K562 (cell line): ENCODE results near the gene MRPS35. TPM values are rescaled to one million over a fixed set of nuclear protein-coding genes. Genes with fewer than 3 reads are reported as not detected.

Source experiments
- ATAC-seq: fragments of 200-7000 bp; cut with Tn5 transposase; 3 replicates; pipeline ENCODE4 v1.9.1; 2020; ENCODE audit warnings: moderate library complexity
- BruUV-seq: library from RNA; stranded (reverse); fragments of 400-500 nt; replicated peaks from 2 replicates; lab custom pipeline; 2021; lab: Mats Ljungman, UMichigan
- CTCF ChIA-PET: fragments of 300-600 bp; formaldehyde crosslinking; extraction: SDS; loops from one replicate; lab custom pipeline; 2021; ENCODE audit warnings: low intra/inter-chr PET ratio; lab: Yijun Ruan, JAX
- POLR2A ChIA-PET: fragments of 300-600, 350-650 bp; sonication (Branson Sonifier 250); formaldehyde crosslinking; extraction: SDS; loops from one replicate; lab custom pipeline; 2021; ENCODE audit warnings: antibody characterized with exemption, inconsistent platforms; lab: Yijun Ruan, JAX
- DNase-seq, 4 experiments: peaks; one replicate each; pipeline versions ENCODE4 v3.0.0 to v3.0.0-alpha.2; 2011 to 2018; ENCODE audit warnings: low spot score in 3 of 4, mixed read lengths in 3 of 4; ENCODE audit errors: extremely low read depth in 1 of 4
- FAIRE-seq: peaks from 2 replicates; lab custom pipeline; 2011; peaks lifted over from hg19 to GRCh38; lab: Jason Lieb, UNC
- H2AFZ ChIP-seq: 2 replicates; pipeline ENCODE4 v1.6.0; 2011; ENCODE audit warnings: low read depth, low read length, control low read depth, inconsistent platforms
- H3K27ac ChIP-seq: fragments of 200-600 bp; 3 replicates; pipeline ENCODE4 v1.8.0; 2011; ENCODE audit warnings: low read depth, mild to moderate bottlenecking, control low read depth, inconsistent platforms, low read length, moderate library complexity, mixed read lengths; ENCODE audit errors: extremely low read depth
- H3K27me3 ChIP-seq, 2 experiments: fragments of 300-600 bp in 1 of 2; 2 replicates in 1 of 2; 3 replicates in 1 of 2; pipeline versions ENCODE4 v1.6.0 to v1.8.0; 2011; ENCODE audit warnings: inconsistent platforms in 2 of 2, low read length in 2 of 2, mild to moderate bottlenecking in 1 of 2, mixed read lengths in 1 of 2, moderate library complexity in 1 of 2; ENCODE audit not compliant: control insufficient read depth in 2 of 2, insufficient read depth in 2 of 2
- H3K36me3 ChIP-seq: fragments of 300-600 bp; 3 replicates; pipeline ENCODE4 v1.8.0; 2011; ENCODE audit warnings: mild to moderate bottlenecking, low read length, inconsistent platforms; ENCODE audit not compliant: control insufficient read depth, insufficient read depth
- H3K4me1 ChIP-seq, 2 experiments: fragments of 200-600 bp in 1 of 2; replicated peaks in 1 of 2; 2 replicates in 1 of 2; 3 replicates in 1 of 2; pipeline versions ENCODE4 v1.5.1 to v1.8.0; 2011; ENCODE audit warnings: inconsistent platforms in 2 of 2, low read length in 2 of 2, mild to moderate bottlenecking in 1 of 2, mixed read lengths in 1 of 2, moderate library complexity in 1 of 2; ENCODE audit not compliant: control insufficient read depth in 2 of 2, insufficient read depth in 2 of 2
- H3K4me2 ChIP-seq: 2 replicates; pipeline ENCODE4 v1.6.1; 2011; ENCODE audit warnings: low read length, control low read depth, inconsistent platforms, mixed read lengths; ENCODE audit not compliant: insufficient read depth
- H3K4me3 ChIP-seq: fragments of 200-600 bp; sonication (generic), shearing (Covaris generic); 2 replicates; pipeline ENCODE4 v1.5.1; 2016; ENCODE audit warnings: control low read depth, inconsistent platforms
- H3K79me2 ChIP-seq: fragments of 200-600 bp; 3 replicates; pipeline ENCODE4 v1.8.0; 2011; ENCODE audit warnings: low read length, inconsistent platforms; ENCODE audit not compliant: control insufficient read depth, insufficient read depth
- H3K9ac ChIP-seq, 2 experiments: 2 replicates each; pipeline versions ENCODE4 v1.6.0 to v1.6.1; 2011; ENCODE audit warnings: low read depth in 2 of 2, low read length in 2 of 2, control low read depth in 1 of 2, inconsistent platforms in 1 of 2, mild to moderate bottlenecking in 1 of 2, mixed read lengths in 1 of 2; ENCODE audit not compliant: insufficient read depth in 1 of 2
- H3K9me1 ChIP-seq: one replicate; pipeline ENCODE4 v1.6.0; 2011; ENCODE audit warnings: inconsistent platforms, mild to moderate bottlenecking, low read length, moderate library complexity; ENCODE audit not compliant: control insufficient read depth, insufficient read depth
- H3K9me3 ChIP-seq: replicated peaks from 2 replicates; pipeline ENCODE4 v1.5.1; 2011; ENCODE audit warnings: low read depth, low read length, inconsistent platforms; ENCODE audit not compliant: control insufficient read depth, insufficient read depth
- H4K20me1 ChIP-seq: replicated peaks from 2 replicates; pipeline ENCODE4 v1.6.1; 2011; ENCODE audit warnings: low read length, inconsistent platforms, mixed read lengths; ENCODE audit not compliant: control insufficient read depth, insufficient read depth
- AFF1 ChIP-seq, 2 experiments: fragments of 450-650 bp; IDR thresholded peaks; 2 replicates each; pipeline ENCODE4 v1.6.1; 2018; ENCODE audit warnings: mild to moderate bottlenecking in 2 of 2, low read depth in 1 of 2; ENCODE audit not compliant: partially characterized antibody in 2 of 2
- FOXA1 ChIP-seq: fragments of 450-650 bp; IDR thresholded peaks from 2 replicates; pipeline ENCODE4 v1.6.1; 2016; ENCODE audit warnings: mild to moderate bottlenecking, borderline replicate concordance
- HINFP ChIP-seq: fragments of 450-650 bp; conservative IDR thresholded peaks from 2 replicates; pipeline ENCODE4 v1.6.1; 2016; ENCODE audit warnings: missing genetic modification characterization, low read depth, mild to moderate bottlenecking, control low read depth, missing compliant biosample characterization
- PHTF2 ChIP-seq: fragments of 250-450 bp; sonication (Bioruptor Pico); IDR thresholded peaks from 2 replicates; pipeline ENCODE4 v1.5.0; 2021; ENCODE audit warnings: mild to moderate bottlenecking
- POLR2A ChIP-seq: fragments of 450-650 bp; conservative IDR thresholded peaks from 2 replicates; pipeline ENCODE4 v1.6.1; 2016
- TAF7 ChIP-seq: fragments of 450-650 bp; IDR thresholded peaks from 2 replicates; pipeline ENCODE4 v1.6.1; 2016; ENCODE audit warnings: missing genetic modification characterization, missing compliant biosample characterization
- TRIM25 ChIP-seq: fragments of 450-650 bp; IDR thresholded peaks from 2 replicates; pipeline ENCODE4 v1.7.0; 2016; ENCODE audit warnings: borderline replicate concordance
- ZNF197 ChIP-seq: fragments of 200-800 bp; sonication (Bioruptor generic); IDR thresholded peaks from 2 replicates; pipeline ENCODE4 v1.6.1; 2016; ENCODE audit warnings: low read depth, missing genetic modification characterization, missing compliant biosample characterization
- ZNF232 ChIP-seq: sonication (generic); formaldehyde crosslinking; IDR thresholded peaks from 2 replicates; pipeline ENCODE4 v1.8.0; 2022; ENCODE audit warnings: mild to moderate bottlenecking, missing genetic modification reagents
- WGBS: fragments of 100-300 bp; shearing (Covaris generic); methylation state at CpG from one replicate; pipeline ENCODE4 v1.1.6; 2016; ENCODE audit warnings: low coverage, mixed read lengths; ENCODE audit not compliant: insufficient coverage; ENCODE audit errors: missing lambda C conversion rate; 5-methylcytosine and 5-hydroxymethylcytosine counted together
- in situ Hi-C: fragments of 300-500 bp; cut with MboI; formaldehyde crosslinking; loops from 4 replicates; pipeline ENCODE4 v1.15.0; 2018; ENCODE audit warnings: inconsistent platforms, mixed read lengths
- intact Hi-C: fragments of 100-400 bp; cut with micrococcal nuclease; formaldehyde crosslinking; loops from 2 replicates; pipeline ENCODE4 v1.14.2; 2022
- polyA plus RNA-seq, 8 experiments: library from polyadenylated mRNA; depleted of rRNA in 4 of 8; stranded (reverse) in 5 of 8; unstranded in 3 of 8; fragments of >200 nt; fragmentation: Nextera tagmentation in 2 of 8; fragmentation: Illumina TruSeq in 1 of 8; extraction: Ambion mirVana in 2 of 8; extraction: Trizol in 1 of 8; gene quantifications; 2 replicates each; pipeline versions ENCODE4 v1.2.1 to v1.2.3, GENCODE V29; 2011 to 2014; ENCODE audit warnings: inconsistent platforms in 1 of 8, missing spikeins in 1 of 8
- total RNA-seq, 7 experiments: library from RNA; depleted of rRNA in 6 of 7; stranded (reverse); fragments of >200 nt in 6 of 7; fragmentation: Illumina TruSeq in 2 of 7; extraction: Trizol in 2 of 7; gene quantifications; 2 replicates each; pipeline versions ENCODE4 v1.2.1 to v1.2.3, GENCODE V29; 2011 to 2021; ENCODE audit warnings: low replicate concordance in 1 of 7

MRPS35 gene
- total and polyA plus RNA-seq, 9 of the 15 experiments (the other 6 are each of a cell fraction or from before 2014, with no cell fraction given) = 79.0 to 183 (median 114) TPM

- H3K9ac ChIP-seq = no peak within 1 kb of the TSS
- WGBS = 1% methylated on average over 5 of the region's 5 CpGs
- H3K36me3 ChIP-seq = no peaks in the 10 kb centered on the region
- DNase-seq = no peak
- BruUV-seq = no TSS peak
- no peak for ATAC-seq
- H3K27me3 ChIP-seq = peaks cover 15 to 16% of the 10 kb centered on the region in 2 experiments
- in situ Hi-C loops (no loop called here), intact Hi-C loops (no loop called here)
- POLR2A ChIA-PET = interaction anchor here (0.7 kb wide), 1 partner anchor 18 kb away, joined by 3 read pairs; no protein-coding TSS in a partner anchor
- TF ChIP-seq HINFP (no peak), FOXA1 (no peak), TRIM25 (no peak), AFF1 (IDR thresholded peaks at IDR 0.05; ENCODE audit: low read depth in 1 of 2, partially characterized antibody in 2 of 2) (no peak), PHTF2 (CRISPR knock-in tag) (no peak), ZNF197 (no peak), TAF7 (tag) (no peak), ZNF232 (CRISPR knock-in tag) (no peak), POLR2A (no peak)
- H3K4me2 ChIP-seq = no peak within 1 kb of the TSS
- H3K4me1 ChIP-seq = no peaks in the 10 kb centered on the region
- H3K4me3 ChIP-seq = no peak within 1 kb of the TSS
- no peak within 1 kb of the TSS for H3K27ac ChIP-seq
- no peak within 1 kb of the TSS for H2AFZ ChIP-seq
- no peaks in the 10 kb centered on the region for H3K9me1 ChIP-seq
- H4K20me1 ChIP-seq = no peaks in the 10 kb centered on the region; the same call in 1 of the 2 replicates
- CTCF ChIA-PET = no interaction called here
- no peaks in the 10 kb centered on the region for H3K9me3 ChIP-seq
- no peaks in the 10 kb centered on the region for H3K79me2 ChIP-seq
- FAIRE-seq = no peak
These were observed 14.4 kb upstream of the MRPS35 start, which contains the start of gene REP15 for GRCh38 chr12:27696293-27696652. Gene REP15, plus strand, starts transcription at chr12:27696447. Its CDS starts 116 bp downstream, at chr12:27696563.
